K562 (cell line): Measurements from ENCODE around the gene OR2J3. TPM values are rescaled to one million over a fixed set of nuclear protein-coding genes. Genes with fewer than 3 reads are reported as not detected.

Experiments used
- ATAC-seq: fragments of 200-7000 bp; cut with Tn5 transposase; 3 replicates; pipeline ENCODE4 v1.9.1; 2020; ENCODE audit warnings: moderate library complexity
- BruUV-seq: library from RNA; stranded (reverse); fragments of 400-500 nt; replicated peaks from 2 replicates; lab custom pipeline; 2021; lab: Mats Ljungman, UMichigan
- CTCF ChIA-PET: fragments of 300-600 bp; formaldehyde crosslinking; extraction: SDS; loops from one replicate; lab custom pipeline; 2021; ENCODE audit warnings: low intra/inter-chr PET ratio; lab: Yijun Ruan, JAX
- POLR2A ChIA-PET: fragments of 300-600, 350-650 bp; sonication (Branson Sonifier 250); formaldehyde crosslinking; extraction: SDS; loops from one replicate; lab custom pipeline; 2021; ENCODE audit warnings: antibody characterized with exemption, inconsistent platforms; lab: Yijun Ruan, JAX
- DNase-seq, 4 experiments: peaks; one replicate each; pipeline versions ENCODE4 v3.0.0 to v3.0.0-alpha.2; 2011 to 2018; ENCODE audit warnings: low spot score in 3 of 4, mixed read lengths in 3 of 4; ENCODE audit errors: extremely low read depth in 1 of 4
- FAIRE-seq: peaks from 2 replicates; lab custom pipeline; 2011; peaks lifted over from hg19 to GRCh38; lab: Jason Lieb, UNC
- H2AFZ ChIP-seq: 2 replicates; pipeline ENCODE4 v1.6.0; 2011; ENCODE audit warnings: low read depth, low read length, control low read depth, inconsistent platforms
- H3K27ac ChIP-seq: fragments of 200-600 bp; 3 replicates; pipeline ENCODE4 v1.8.0; 2011; ENCODE audit warnings: low read depth, mild to moderate bottlenecking, control low read depth, inconsistent platforms, low read length, moderate library complexity, mixed read lengths; ENCODE audit errors: extremely low read depth
- H3K27me3 ChIP-seq, 2 experiments: fragments of 300-600 bp in 1 of 2; 2 replicates in 1 of 2; 3 replicates in 1 of 2; pipeline versions ENCODE4 v1.6.0 to v1.8.0; 2011; ENCODE audit warnings: inconsistent platforms in 2 of 2, low read length in 2 of 2, mild to moderate bottlenecking in 1 of 2, mixed read lengths in 1 of 2, moderate library complexity in 1 of 2; ENCODE audit not compliant: control insufficient read depth in 2 of 2, insufficient read depth in 2 of 2
- H3K36me3 ChIP-seq: fragments of 300-600 bp; 3 replicates; pipeline ENCODE4 v1.8.0; 2011; ENCODE audit warnings: mild to moderate bottlenecking, low read length, inconsistent platforms; ENCODE audit not compliant: control insufficient read depth, insufficient read depth
- H3K4me1 ChIP-seq, 2 experiments: fragments of 200-600 bp in 1 of 2; replicated peaks in 1 of 2; 2 replicates in 1 of 2; 3 replicates in 1 of 2; pipeline versions ENCODE4 v1.5.1 to v1.8.0; 2011; ENCODE audit warnings: inconsistent platforms in 2 of 2, low read length in 2 of 2, mild to moderate bottlenecking in 1 of 2, mixed read lengths in 1 of 2, moderate library complexity in 1 of 2; ENCODE audit not compliant: control insufficient read depth in 2 of 2, insufficient read depth in 2 of 2
- H3K4me2 ChIP-seq: 2 replicates; pipeline ENCODE4 v1.6.1; 2011; ENCODE audit warnings: low read length, control low read depth, inconsistent platforms, mixed read lengths; ENCODE audit not compliant: insufficient read depth
- H3K4me3 ChIP-seq: fragments of 200-600 bp; sonication (generic), shearing (Covaris generic); 2 replicates; pipeline ENCODE4 v1.5.1; 2016; ENCODE audit warnings: control low read depth, inconsistent platforms
- H3K79me2 ChIP-seq: fragments of 200-600 bp; 3 replicates; pipeline ENCODE4 v1.8.0; 2011; ENCODE audit warnings: low read length, inconsistent platforms; ENCODE audit not compliant: control insufficient read depth, insufficient read depth
- H3K9ac ChIP-seq, 2 experiments: 2 replicates each; pipeline versions ENCODE4 v1.6.0 to v1.6.1; 2011; ENCODE audit warnings: low read depth in 2 of 2, low read length in 2 of 2, control low read depth in 1 of 2, inconsistent platforms in 1 of 2, mild to moderate bottlenecking in 1 of 2, mixed read lengths in 1 of 2; ENCODE audit not compliant: insufficient read depth in 1 of 2
- H3K9me1 ChIP-seq: one replicate; pipeline ENCODE4 v1.6.0; 2011; ENCODE audit warnings: inconsistent platforms, mild to moderate bottlenecking, low read length, moderate library complexity; ENCODE audit not compliant: control insufficient read depth, insufficient read depth
- H3K9me3 ChIP-seq: replicated peaks from 2 replicates; pipeline ENCODE4 v1.5.1; 2011; ENCODE audit warnings: low read depth, low read length, inconsistent platforms; ENCODE audit not compliant: control insufficient read depth, insufficient read depth
- H4K20me1 ChIP-seq: replicated peaks from 2 replicates; pipeline ENCODE4 v1.6.1; 2011; ENCODE audit warnings: low read length, inconsistent platforms, mixed read lengths; ENCODE audit not compliant: control insufficient read depth, insufficient read depth
- ATF1 ChIP-seq, 2 experiments: fragments of 450-650 bp in 1 of 2; IDR thresholded peaks; 2 replicates each; pipeline ENCODE4 v1.6.1; 2016; ENCODE audit warnings: missing compliant biosample characterization in 1 of 2, missing genetic modification characterization in 1 of 2
- CREB1 ChIP-seq, 2 experiments: sonication (generic) in 1 of 2; formaldehyde crosslinking in 1 of 2; IDR thresholded peaks; 2 replicates each; pipeline versions ENCODE4 v1.6.1 to v1.8.0; 2012 to 2022; ENCODE audit warnings: inconsistent platforms in 1 of 2, mild to moderate bottlenecking in 1 of 2, missing genetic modification reagents in 1 of 2, moderate library complexity in 1 of 2
- CREM ChIP-seq: IDR thresholded peaks from 2 replicates; pipeline ENCODE4 v1.6.1; 2014; ENCODE audit warnings: antibody characterized with exemption, low read depth
- CXXC5 ChIP-seq: fragments of 250-450 bp; sonication (Bioruptor Pico); IDR thresholded peaks from 2 replicates; pipeline ENCODE4 v1.8.0; 2022; ENCODE audit warnings: inconsistent platforms, mild to moderate bottlenecking, moderate library complexity
- ESRRB ChIP-seq: fragments of 250-450 bp; sonication (Bioruptor Pico); IDR thresholded peaks from 2 replicates; pipeline ENCODE4 v1.5.0; 2020; ENCODE audit warnings: mild to moderate bottlenecking, moderate library complexity, borderline replicate concordance
- POLR2H ChIP-seq: IDR thresholded peaks from 2 replicates; pipeline ENCODE4 v1.6.1; 2016; ENCODE audit warnings: missing genetic modification characterization, low read depth, mild to moderate bottlenecking, control low read depth, missing compliant biosample characterization, moderate library complexity
- RAD21 ChIP-seq, 2 experiments: fragments of 250-450 bp in 1 of 2; fragments of 450-650 bp in 1 of 2; sonication (Bioruptor Pico) in 1 of 2; formaldehyde crosslinking in 1 of 2; IDR thresholded peaks in 1 of 2; conservative IDR thresholded peaks in 1 of 2; 2 replicates each; pipeline versions ENCODE4 v1.4.0 to v1.8.0; 2020 to 2022; ENCODE audit warnings: mild to moderate bottlenecking in 2 of 2, moderate library complexity in 1 of 2
- ZNF696 ChIP-seq: fragments of 250-450 bp; sonication (Bioruptor Pico); conservative IDR thresholded peaks from 2 replicates; pipeline ENCODE4 v1.4.0; 2020; ENCODE audit warnings: mild to moderate bottlenecking, moderate library complexity
- ZZZ3 ChIP-seq: fragments of 450-650 bp; IDR thresholded peaks from 2 replicates; pipeline ENCODE4 v1.6.1; 2016; ENCODE audit warnings: antibody characterized with exemption, mild to moderate bottlenecking, moderate library complexity
- WGBS: fragments of 100-300 bp; shearing (Covaris generic); methylation state at CpG from one replicate; pipeline ENCODE4 v1.1.6; 2016; ENCODE audit warnings: low coverage, mixed read lengths; ENCODE audit not compliant: insufficient coverage; ENCODE audit errors: missing lambda C conversion rate; 5-methylcytosine and 5-hydroxymethylcytosine counted together
- in situ Hi-C: fragments of 300-500 bp; cut with MboI; formaldehyde crosslinking; loops from 4 replicates; pipeline ENCODE4 v1.15.0; 2018; ENCODE audit warnings: inconsistent platforms, mixed read lengths
- intact Hi-C: fragments of 100-400 bp; cut with micrococcal nuclease; formaldehyde crosslinking; loops from 2 replicates; pipeline ENCODE4 v1.14.2; 2022
- polyA plus RNA-seq, 8 experiments: library from polyadenylated mRNA; depleted of rRNA in 4 of 8; stranded (reverse) in 5 of 8; unstranded in 3 of 8; fragments of >200 nt; fragmentation: Nextera tagmentation in 2 of 8; fragmentation: Illumina TruSeq in 1 of 8; extraction: Ambion mirVana in 2 of 8; extraction: Trizol in 1 of 8; gene quantifications; 2 replicates each; pipeline versions ENCODE4 v1.2.1 to v1.2.3, GENCODE V29; 2011 to 2014; ENCODE audit warnings: inconsistent platforms in 1 of 8, missing spikeins in 1 of 8
- total RNA-seq, 7 experiments: library from RNA; depleted of rRNA in 6 of 7; stranded (reverse); fragments of >200 nt in 6 of 7; fragmentation: Illumina TruSeq in 2 of 7; extraction: Trizol in 2 of 7; gene quantifications; 2 replicates each; pipeline versions ENCODE4 v1.2.1 to v1.2.3, GENCODE V29; 2011 to 2021; ENCODE audit warnings: low replicate concordance in 1 of 7
- TF ChIP-seq, protein P1 (sequence below): sonication (generic); formaldehyde crosslinking; IDR thresholded peaks from 2 replicates; pipeline ENCODE4 v1.8.0; 2022; ENCODE audit warnings: missing genetic modification reagents, mild to moderate bottlenecking, moderate library complexity, borderline replicate concordance
- TF ChIP-seq, protein P2 (sequence below): fragments of 200-800 bp; sonication (Bioruptor generic); IDR thresholded peaks from 2 replicates; pipeline ENCODE4 v1.6.1; 2017; ENCODE audit warnings: missing genetic modification characterization, missing compliant biosample characterization
- TF ChIP-seq, protein P3 (sequence below): IDR thresholded peaks from 2 replicates; pipeline ENCODE4 v1.6.1; 2011; ENCODE audit warnings: borderline replicate concordance, low read depth, mild to moderate bottlenecking, moderate library complexity, low read length; ENCODE audit not compliant: insufficient read depth, poor library complexity, severe bottlenecking

Gene OR2J3
- total and polyA plus RNA-seq, 9 of the 15 experiments (the other 6 are each of a cell fraction or from before 2014, with no cell fraction given), result 0.14 to 0.17 TPM; not detected in 7

DNA sequence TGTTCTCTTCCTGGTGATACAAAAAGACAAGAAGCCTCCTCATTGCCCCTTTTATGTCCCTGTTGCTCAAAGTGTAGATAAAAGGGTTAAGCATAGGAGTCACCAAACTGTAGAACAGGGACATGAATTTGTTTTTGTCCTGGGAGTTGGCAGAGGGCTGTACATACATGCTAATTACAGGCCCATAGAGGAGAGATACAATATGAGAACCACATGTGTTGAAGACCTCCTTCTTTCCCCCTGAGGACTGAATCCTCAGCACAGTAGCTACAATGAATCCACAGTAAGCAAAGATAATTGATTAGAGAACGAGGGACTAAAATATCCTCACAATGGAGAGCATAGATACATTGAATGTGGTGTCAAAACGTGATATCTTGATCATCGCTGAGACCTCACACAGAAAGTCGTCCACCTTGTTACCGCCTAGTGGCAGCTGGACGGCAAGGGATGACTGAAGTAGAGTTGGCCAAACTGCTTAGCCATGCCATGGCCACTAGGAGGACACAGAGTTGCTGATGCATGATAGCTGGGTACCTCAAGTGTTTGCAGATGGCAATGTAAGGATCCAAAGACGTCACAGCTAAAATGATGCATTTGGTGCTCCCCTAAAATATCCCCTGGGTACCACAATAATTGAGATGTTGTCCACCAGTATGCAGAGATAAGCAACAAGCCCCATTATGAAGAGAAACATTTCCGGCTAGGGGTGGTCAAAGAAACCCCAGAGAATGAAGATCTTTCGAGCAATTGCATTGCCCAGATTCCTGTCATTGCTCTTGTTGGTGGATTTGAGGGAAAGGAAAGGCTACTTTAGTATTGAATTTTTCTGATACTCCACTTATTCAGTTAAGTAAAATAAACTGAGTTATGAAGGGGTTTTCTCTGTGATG lies 35.8 kb upstream of the OR2J3 start:
- Histone ChIP-seq H3K36me3 (no peaks in the 10 kb centered on the region; the same call in 2 of the 3 replicates), H2AFZ (peak overlapping the region; percentile 54), H3K4me2 (peak overlapping the region; percentile 29; the same call in 1 of the 2 replicates), H3K4me1 (no peaks in the 10 kb centered on the region), H3K4me3 (no peak overlapping the region), H3K79me2 (no peaks in the 10 kb centered on the region), H3K27me3 (no peaks in the 10 kb centered on the region), H4K20me1 (no peaks in the 10 kb centered on the region), H3K9me3 (no peaks in the 10 kb centered on the region), H3K9ac (no peak overlapping the region), H3K9me1 (no peaks in the 10 kb centered on the region), H3K27ac (no peak overlapping the region)
- intact Hi-C loops, result no loop called here
- in situ Hi-C loops, result no loop called here
- BruUV-seq, result no TSS peak
- CTCF ChIA-PET, result interaction anchor here (0.5 kb wide), 1 partner anchor 556 kb away, joined by 4 read pairs; no protein-coding TSS in a partner anchor
- peak; percentile 100 for ATAC-seq
- DNase-seq, result peak; percentile 60 to 74 (median 68)
- POLR2A ChIA-PET, result no interaction called here
- 9% methylated on average over 9 of the region's 9 CpGs for WGBS
- peak; percentile 97 for FAIRE-seq
- TF ChIP-seq, protein P1, sequence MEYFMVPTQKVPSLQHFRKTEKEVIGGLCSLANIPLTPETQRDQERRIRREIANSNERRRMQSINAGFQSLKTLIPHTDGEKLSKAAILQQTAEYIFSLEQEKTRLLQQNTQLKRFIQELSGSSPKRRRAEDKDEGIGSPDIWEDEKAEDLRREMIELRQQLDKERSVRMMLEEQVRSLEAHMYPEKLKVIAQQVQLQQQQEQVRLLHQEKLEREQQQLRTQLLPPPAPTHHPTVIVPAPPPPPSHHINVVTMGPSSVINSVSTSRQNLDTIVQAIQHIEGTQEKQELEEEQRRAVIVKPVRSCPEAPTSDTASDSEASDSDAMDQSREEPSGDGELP (CRISPR knock-in tag), result 0 out of 2 replicates have a peak, but pooled peaks have one; percentile 29
- TF ChIP-seq CREM (peak; percentile 73), ZNF696 (no peak), POLR2H (no peak), CREB1 (IDR thresholded peaks at IDR 0.05) (peak; percentile 22; the same call in 1 of the 2 replicates), CREB1 (CRISPR knock-in tag; IDR thresholded peaks at IDR 0.05) (no peak), RAD21 (CRISPR knock-in tag; conservative IDR thresholded peaks at IDR 0.05 in 1 of 2, IDR thresholded peaks at IDR 0.05 in 1 of 2) (peak; percentile 40 to 73; a peak in 3 of 4 replicates), ATF1 (CRISPR knock-in tag; IDR thresholded peaks at IDR 0.05) (no peak), ATF1 (tag; IDR thresholded peaks at IDR 0.05) (peak; percentile 13; the same call in 1 of the 2 replicates), CXXC5 (CRISPR knock-in tag) (0 out of 2 replicates have a peak, but pooled peaks have one; percentile 13), ZZZ3 (no peak), ESRRB (CRISPR knock-in tag) (no peak)
- TF ChIP-seq, protein P2, sequence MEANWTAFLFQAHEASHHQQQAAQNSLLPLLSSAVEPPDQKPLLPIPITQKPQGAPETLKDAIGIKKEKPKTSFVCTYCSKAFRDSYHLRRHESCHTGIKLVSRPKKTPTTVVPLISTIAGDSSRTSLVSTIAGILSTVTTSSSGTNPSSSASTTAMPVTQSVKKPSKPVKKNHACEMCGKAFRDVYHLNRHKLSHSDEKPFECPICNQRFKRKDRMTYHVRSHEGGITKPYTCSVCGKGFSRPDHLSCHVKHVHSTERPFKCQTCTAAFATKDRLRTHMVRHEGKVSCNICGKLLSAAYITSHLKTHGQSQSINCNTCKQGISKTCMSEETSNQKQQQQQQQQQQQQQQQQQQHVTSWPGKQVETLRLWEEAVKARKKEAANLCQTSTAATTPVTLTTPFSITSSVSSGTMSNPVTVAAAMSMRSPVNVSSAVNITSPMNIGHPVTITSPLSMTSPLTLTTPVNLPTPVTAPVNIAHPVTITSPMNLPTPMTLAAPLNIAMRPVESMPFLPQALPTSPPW (CRISPR knock-in tag), result no peak
- TF ChIP-seq, protein P3, sequence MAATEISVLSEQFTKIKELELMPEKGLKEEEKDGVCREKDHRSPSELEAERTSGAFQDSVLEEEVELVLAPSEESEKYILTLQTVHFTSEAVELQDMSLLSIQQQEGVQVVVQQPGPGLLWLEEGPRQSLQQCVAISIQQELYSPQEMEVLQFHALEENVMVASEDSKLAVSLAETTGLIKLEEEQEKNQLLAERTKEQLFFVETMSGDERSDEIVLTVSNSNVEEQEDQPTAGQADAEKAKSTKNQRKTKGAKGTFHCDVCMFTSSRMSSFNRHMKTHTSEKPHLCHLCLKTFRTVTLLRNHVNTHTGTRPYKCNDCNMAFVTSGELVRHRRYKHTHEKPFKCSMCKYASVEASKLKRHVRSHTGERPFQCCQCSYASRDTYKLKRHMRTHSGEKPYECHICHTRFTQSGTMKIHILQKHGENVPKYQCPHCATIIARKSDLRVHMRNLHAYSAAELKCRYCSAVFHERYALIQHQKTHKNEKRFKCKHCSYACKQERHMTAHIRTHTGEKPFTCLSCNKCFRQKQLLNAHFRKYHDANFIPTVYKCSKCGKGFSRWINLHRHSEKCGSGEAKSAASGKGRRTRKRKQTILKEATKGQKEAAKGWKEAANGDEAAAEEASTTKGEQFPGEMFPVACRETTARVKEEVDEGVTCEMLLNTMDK, result peak; percentile 4
